GM19324 (cell line): Measurements from ENCODE around the gene SLC22A23.
A peak's percentile ranks its signal among the peaks of the same experiment; 100 is the strongest.
"Not testable (repeated sequence)": the region's sequence is repeated elsewhere in the genome, so short reads cannot be mapped to it uniquely, and the experiment has no call there.

ENCODE experiments used
- ATAC-seq: cut with Tn5 transposase; IDR thresholded peaks from one replicate; pipeline ENCODE4 v1.9.1; 2021; ENCODE audit warnings: mild to moderate bottlenecking, moderate library complexity; ENCODE audit not compliant: unreplicated experiment, low FRiP score

Gene SLC22A23

GRCh38 chr6:3259491-3259958 is 197.3 kb downstream of the SLC22A23 start:
- peak; percentile 26 for ATAC-seq

GRCh38 chr6:3258720-3259490 is 197.9 kb downstream of the SLC22A23 start, which contains the start of gene PSMG4:
TSS of gene PSMG4 (plus strand) at chr6:3258947. CDS start at chr6:3259023, 76 bp downstream.
- peak; percentile 88 for ATAC-seq

GRCh38 chr6:3258201-3258600 is 198.6 kb downstream of the SLC22A23 start:
- ATAC-seq = no peak

- no peak for ATAC-seq
Measured at GRCh38 chr6:3253597-3253961, 203.3 kb downstream of the SLC22A23 start.

GRCh38 chr6:3252861-3253596 is 203.8 kb downstream of the SLC22A23 start:
- no peak for ATAC-seq

- ATAC-seq = no peak
Measured at GRCh38 chr6:3252369-3252768, 204.5 kb downstream of the SLC22A23 start.

GRCh38 chr6:3251462-3252314 is 205.2 kb downstream of the SLC22A23 start:
- no peak for ATAC-seq

- no peak for ATAC-seq
Measured at GRCh38 chr6:3250231-3250675, 206.6 kb downstream of the SLC22A23 start.

- ATAC-seq = no peak
Measured at GRCh38 chr6:3249821-3250220, 207.0 kb downstream of the SLC22A23 start.

- no peak for ATAC-seq
Measured at GRCh38 chr6:3247255-3248146, 209.3 kb downstream of the SLC22A23 start.

GRCh38 chr6:3245216-3245615 is 211.6 kb downstream of the SLC22A23 start:
- no peak for ATAC-seq

GRCh38 chr6:3244832-3245161 is 212.1 kb downstream of the SLC22A23 start:
- not testable (repeated sequence) for ATAC-seq

- ATAC-seq = no peak
Measured at GRCh38 chr6:3244003-3244831, 212.6 kb downstream of the SLC22A23 start.

GRCh38 chr6:3242768-3243167 is 214.1 kb downstream of the SLC22A23 start:
- no peak for ATAC-seq

- ATAC-seq = not testable (repeated sequence)
Measured at GRCh38 chr6:3241745-3242144, 215.1 kb downstream of the SLC22A23 start.

GRCh38 chr6:3240595-3240994 is 216.3 kb downstream of the SLC22A23 start:
- no peak for ATAC-seq

GRCh38 chr6:3239110-3239830 is 217.6 kb downstream of the SLC22A23 start:
- no peak for ATAC-seq
